Stomach (tissue), 9 donors: ENCODE data around the gene ITPKB. TPM values are rescaled to one million over a fixed set of nuclear protein-coding genes. Genes with fewer than 3 reads are reported as not detected.

Experiments
- DNase-seq, 2 donors: peaks; one replicate each; pipeline versions ENCODE4 v3.0.0 to v3.0.0-alpha.2; 2013 to 2019
- H3K27ac ChIP-seq, 5 donors: fragments of 200-600 bp in 4 of 5; sonication (generic) in 4 of 5; one replicate each; pipeline ENCODE4 v1.5.1; 2013 to 2019; ENCODE audit warnings: mild to moderate bottlenecking in 1 of 5, moderate library complexity in 1 of 5
- H3K27me3 ChIP-seq, 3 donors: fragments of 200-600 bp; sonication (generic); one replicate each; pipeline ENCODE4 v1.5.1; 2017 to 2019; ENCODE audit warnings: mixed run types in 1 of 3
- H3K36me3 ChIP-seq, 4 donors: fragments of 200-600 bp; sonication (generic); 1 replicate in 3 of 4; 2 replicates in 1 of 4; pipeline ENCODE4 v1.5.1; 2016 to 2019
- H3K4me1 ChIP-seq, 4 donors: fragments of 200-600 bp; sonication (generic); one replicate each; pipeline ENCODE4 v1.5.1; 2016 to 2019
- H3K4me3 ChIP-seq, 4 donors: fragments of 200-600 bp; sonication (generic) in 3 of 4; one replicate each; pipeline ENCODE4 v1.5.1; 2016 to 2019; ENCODE audit warnings: mild to moderate bottlenecking in 1 of 4
- H3K9me3 ChIP-seq, 4 donors: fragments of 200-600 bp; sonication (generic); one replicate each; pipeline ENCODE4 v1.5.1; 2016 to 2019
- CTCF ChIP-seq, 7 experiments: fragments of 450-650 bp in 4 of 7; fragments of 200-600 bp in 3 of 7; sonication (generic) in 3 of 7; IDR thresholded peaks; one replicate each; pipeline ENCODE4 v1.5.1; 2016 to 2019; ENCODE audit warnings: antibody characterized with exemption in 7 of 7, control low read depth in 2 of 7, mild to moderate bottlenecking in 1 of 7
- EP300 ChIP-seq: sonication (generic); formaldehyde crosslinking; IDR thresholded peaks from one replicate; pipeline ENCODE4 v1.6.1; 2017; ENCODE audit warnings: antibody characterized with exemption
- POLR2A ChIP-seq, 4 donors: fragments of 450-650 bp; IDR thresholded peaks; one replicate each; pipeline ENCODE4 v1.6.1; 2016; ENCODE audit warnings: antibody characterized with exemption in 4 of 4, control low read depth in 2 of 4, mild to moderate bottlenecking in 1 of 4, moderate library complexity in 1 of 4
- POLR2AphosphoS5 ChIP-seq, 3 donors: sonication (generic); formaldehyde crosslinking; IDR thresholded peaks; one replicate each; pipeline ENCODE4 v1.6.1; 2016; ENCODE audit warnings: antibody characterized with exemption in 3 of 3
- WGBS, 5 donors: extraction: QIAGEN DNeasy Blood & Tissue Kit in 3 of 5; methylation state at CpG; one replicate each; pipeline versions ENCODE4 v1.1.5 to v1.1.7; 2013 to 2018; 5-methylcytosine and 5-hydroxymethylcytosine counted together
- intact Hi-C: fragments of 100-400 bp; cut with DNase I; formaldehyde crosslinking; loops from one replicate; pipeline ENCODE4 v1.15.1; 2023; ENCODE audit warnings: low total_unique reads
- polyA plus RNA-seq, 3 donors: library from polyadenylated mRNA; stranded (reverse); fragments of 200-250 nt; gene quantifications; one replicate each; pipeline ENCODE4 v1.2.3, GENCODE V29; 2013
- total RNA-seq, 5 donors: library from RNA; depleted of rRNA; stranded (reverse); fragments of >200 nt; gene quantifications; one replicate each; pipeline versions ENCODE4 v1.1.0 to v1.2.3, GENCODE V29; 2014 to 2016
- donor health status: healthy with polysubstance abuse.
- donor health status: Bipolar disorder and iron deficiency.
- donor health status: healthy.

ITPKB gene
- total and polyA plus RNA-seq, 8 donors, result 3.8 to 38.8 (median 19.1) TPM

DNA sequence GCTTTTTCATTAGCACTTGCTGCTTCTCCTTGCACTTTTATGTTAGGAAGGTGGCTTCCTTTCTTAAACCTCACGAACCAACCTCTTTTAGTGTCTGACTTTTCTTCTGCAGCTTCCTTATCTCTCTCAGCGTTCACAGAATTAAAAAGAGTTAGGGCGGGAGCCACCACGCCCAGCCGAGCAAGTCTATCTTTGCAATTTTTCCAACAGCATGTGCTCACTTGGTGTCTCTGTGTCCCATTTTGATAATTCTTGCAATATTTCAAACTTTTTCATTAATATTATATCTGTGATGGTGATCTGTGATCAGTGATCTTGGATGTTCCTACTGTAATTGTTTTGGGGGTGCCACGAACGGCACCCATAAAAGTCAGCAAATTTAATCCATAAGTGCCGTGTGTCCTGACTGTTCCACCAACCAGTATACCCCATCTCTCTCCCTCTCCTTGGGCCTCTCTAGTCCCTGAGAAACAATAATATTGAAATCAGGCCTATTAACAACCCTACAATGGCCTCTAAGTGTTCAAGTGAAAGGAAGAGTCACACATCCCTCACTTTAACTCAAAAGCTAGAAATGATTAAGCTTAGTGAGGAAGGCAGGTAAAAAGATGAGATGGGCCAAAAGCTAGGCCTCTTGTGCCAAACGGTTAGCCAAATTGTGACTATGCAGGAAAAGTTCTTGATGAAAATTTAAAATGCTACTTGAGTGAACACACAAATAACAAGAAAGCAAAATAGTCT lies 15.9 kb upstream of the ITPKB start:
- Histone ChIP-seq H3K4me1 (no peaks in the 10 kb centered on the region), H3K27ac (no peak overlapping the region), H3K4me3 (no peak overlapping the region), H3K36me3 (no peaks in the 10 kb centered on the region), H3K27me3 (no peaks in the 10 kb centered on the region), H3K9me3 (no peaks in the 10 kb centered on the region)
- 71 to 88% (median 74%) methylated on average over 9 of the region's 9 CpGs for WGBS, 5 donors
- intact Hi-C loops, result no loop called here
- no peak for DNase-seq
- TF ChIP-seq CTCF (IDR thresholded peaks at IDR 0.05) (no peak), POLR2A (IDR thresholded peaks at IDR 0.05) (no peak), EP300 (no peak), POLR2AphosphoS5 (IDR thresholded peaks at IDR 0.05) (no peak)

DNA sequence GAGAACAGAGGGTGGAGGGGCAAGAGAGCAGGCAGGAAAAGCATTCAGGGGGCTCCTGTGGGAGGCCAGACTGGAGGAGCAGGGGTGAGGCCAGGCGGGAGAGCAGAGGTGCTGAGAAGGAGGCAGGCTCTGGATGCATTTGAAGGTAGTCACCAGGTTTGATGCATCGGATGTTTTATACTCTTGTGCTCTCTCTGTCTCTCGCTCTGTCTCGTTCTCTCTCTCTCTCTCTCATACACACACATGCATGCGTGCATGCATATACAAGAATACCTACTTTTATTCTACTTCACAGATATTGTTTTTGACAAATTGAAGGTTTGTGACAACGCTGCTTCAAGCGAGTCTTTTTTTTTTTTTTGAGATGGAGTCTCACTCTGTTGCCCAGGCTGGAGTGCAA lies 15.0 kb upstream of the ITPKB start:
- H3K27ac ChIP-seq, result no peak overlapping the region
- 94 to 97% (median 96%) methylated on average over 7 of the region's 7 CpGs for WGBS, 5 donors
- TF ChIP-seq CTCF (IDR thresholded peaks at IDR 0.05) (no peak), POLR2AphosphoS5 (IDR thresholded peaks at IDR 0.05) (no peak), EP300 (no peak), POLR2A (IDR thresholded peaks at IDR 0.05) (no peak)
- no peaks in the 10 kb centered on the region for H3K36me3 ChIP-seq
- intact Hi-C loops, result no loop called here
- H3K4me1 ChIP-seq, result no peaks in the 10 kb centered on the region
- DNase-seq, result no peak
- H3K27me3 ChIP-seq, result no peaks in the 10 kb centered on the region
- no peaks in the 10 kb centered on the region for H3K9me3 ChIP-seq
- H3K4me3 ChIP-seq, result no peak overlapping the region

GRCh38 chr1:226751703-226752102 lies 12.6 kb upstream of the ITPKB start:
- H3K27me3 ChIP-seq, result no peaks in the 10 kb centered on the region

GRCh38 chr1:226751214-226751613 lies 12.1 kb upstream of the ITPKB start:
- Histone ChIP-seq H3K27me3 (no peaks in the 10 kb centered on the region), H3K4me3 (no peak overlapping the region), H3K27ac (no peak overlapping the region), H3K9me3 (no peaks in the 10 kb centered on the region), H3K4me1 (no peaks in the 10 kb centered on the region), H3K36me3 (no peaks in the 10 kb centered on the region)
- 82 to 91% (median 86%) methylated on average over 2 of the region's 2 CpGs for WGBS, 5 donors
- DNase-seq, result no peak
- intact Hi-C loops, result no loop called here
- TF ChIP-seq CTCF (IDR thresholded peaks at IDR 0.05) (no peak), POLR2A (IDR thresholded peaks at IDR 0.05) (no peak), EP300 (no peak), POLR2AphosphoS5 (IDR thresholded peaks at IDR 0.05) (no peak)

More at GRCh38 chr1:226751703-226752102, 12.6 kb upstream of the ITPKB start:
- Histone ChIP-seq H3K4me3 (no peak overlapping the region), H3K27ac (no peak overlapping the region), H3K4me1 (no peaks in the 10 kb centered on the region), H3K9me3 (no peaks in the 10 kb centered on the region), H3K36me3 (no peaks in the 10 kb centered on the region)
- intact Hi-C loops, result no loop called here
- WGBS, 5 donors, result 72 to 90% (median 83%) methylated on average over 3 of the region's 3 CpGs
- no peak for DNase-seq
- TF ChIP-seq CTCF (IDR thresholded peaks at IDR 0.05) (no peak), POLR2A (IDR thresholded peaks at IDR 0.05) (no peak), EP300 (no peak), POLR2AphosphoS5 (IDR thresholded peaks at IDR 0.05) (no peak)
